ENCODE data around the gene KCNQ1.

GRCh38 chr11:2767071-2767470, 322.3 kb downstream of the KCNQ1 start:
- TF ChIP-seq CTCF (IDR thresholded peaks at IDR 0.05) (no peak), POLR2A (IDR thresholded peaks at IDR 0.05) (no peak)

Data from adrenal gland (tissue), 5 donors.